Glomerular visceral epithelial cell (primary cell): Measurements from ENCODE around the gene INSIG1.
A peak's percentile ranks its signal among the peaks of the same experiment; 100 is the strongest.

Experiments
- DNase-seq: peaks from one replicate; pipeline ENCODE4 v3.0.0-alpha.2; 2016; ENCODE audit errors: extremely low spot score

The INSIG1 gene

GRCh38 chr7:155285423-155285822 lies 12.3 kb upstream of the INSIG1 start:
- DNase-seq, result no peak

GRCh38 chr7:155285833-155286232 lies 11.8 kb upstream of the INSIG1 start:
- no peak for DNase-seq

- DNase-seq, result no peak
Measured at GRCh38 chr7:155286686-155287085, 11.0 kb upstream of the INSIG1 start.

- no peak for DNase-seq
Measured at GRCh38 chr7:155287284-155287935, 10.3 kb upstream of the INSIG1 start.

GRCh38 chr7:155288055-155288454 lies 9.6 kb upstream of the INSIG1 start:
- no peak for DNase-seq

- no peak for DNase-seq
Measured at GRCh38 chr7:155289107-155289506, 8.6 kb upstream of the INSIG1 start.

GRCh38 chr7:155289949-155290501 lies 7.7 kb upstream of the INSIG1 start:
- no peak for DNase-seq

- DNase-seq, result peak; percentile 57
Measured at GRCh38 chr7:155291045-155291530, 6.6 kb upstream of the INSIG1 start.

- DNase-seq, result no peak
Measured at GRCh38 chr7:155291729-155292128, 5.9 kb upstream of the INSIG1 start.

- no peak for DNase-seq
Measured at GRCh38 chr7:155292680-155293226, 4.9 kb upstream of the INSIG1 start.

GRCh38 chr7:155293721-155294510 lies 3.8 kb upstream of the INSIG1 start:
- no peak for DNase-seq

GRCh38 chr7:155294511-155294778 lies 3.2 kb upstream of the INSIG1 start:
- no peak for DNase-seq

GRCh38 chr7:155295511-155295910 lies 2.2 kb upstream of the INSIG1 start:
- DNase-seq, result no peak

GRCh38 chr7:155296006-155296787 lies 1.5 kb upstream of the INSIG1 start:
- no peak for DNase-seq

- peak; percentile 78 for DNase-seq
Measured at GRCh38 chr7:155296788-155297516, 726 bp upstream of the INSIG1 start.

GRCh38 chr7:155298288-155298833 lies 683 bp downstream of the INSIG1 start:
- no peak for DNase-seq

- DNase-seq, result peak; percentile 92
Measured at GRCh38 chr7:155298834-155299534, 1.3 kb downstream of the INSIG1 start.

GRCh38 chr7:155299535-155300202 lies 2.0 kb downstream of the INSIG1 start:
- DNase-seq, result no peak

- DNase-seq, result no peak
Measured at GRCh38 chr7:155300641-155301452, 3.2 kb downstream of the INSIG1 start.
